ENCODE data around the gene HERC2.
"Not testable (repeated sequence)": the region's sequence is repeated elsewhere in the genome, so short reads cannot be mapped to it uniquely, and the experiment has no call there.

HERC2 gene, protein sequence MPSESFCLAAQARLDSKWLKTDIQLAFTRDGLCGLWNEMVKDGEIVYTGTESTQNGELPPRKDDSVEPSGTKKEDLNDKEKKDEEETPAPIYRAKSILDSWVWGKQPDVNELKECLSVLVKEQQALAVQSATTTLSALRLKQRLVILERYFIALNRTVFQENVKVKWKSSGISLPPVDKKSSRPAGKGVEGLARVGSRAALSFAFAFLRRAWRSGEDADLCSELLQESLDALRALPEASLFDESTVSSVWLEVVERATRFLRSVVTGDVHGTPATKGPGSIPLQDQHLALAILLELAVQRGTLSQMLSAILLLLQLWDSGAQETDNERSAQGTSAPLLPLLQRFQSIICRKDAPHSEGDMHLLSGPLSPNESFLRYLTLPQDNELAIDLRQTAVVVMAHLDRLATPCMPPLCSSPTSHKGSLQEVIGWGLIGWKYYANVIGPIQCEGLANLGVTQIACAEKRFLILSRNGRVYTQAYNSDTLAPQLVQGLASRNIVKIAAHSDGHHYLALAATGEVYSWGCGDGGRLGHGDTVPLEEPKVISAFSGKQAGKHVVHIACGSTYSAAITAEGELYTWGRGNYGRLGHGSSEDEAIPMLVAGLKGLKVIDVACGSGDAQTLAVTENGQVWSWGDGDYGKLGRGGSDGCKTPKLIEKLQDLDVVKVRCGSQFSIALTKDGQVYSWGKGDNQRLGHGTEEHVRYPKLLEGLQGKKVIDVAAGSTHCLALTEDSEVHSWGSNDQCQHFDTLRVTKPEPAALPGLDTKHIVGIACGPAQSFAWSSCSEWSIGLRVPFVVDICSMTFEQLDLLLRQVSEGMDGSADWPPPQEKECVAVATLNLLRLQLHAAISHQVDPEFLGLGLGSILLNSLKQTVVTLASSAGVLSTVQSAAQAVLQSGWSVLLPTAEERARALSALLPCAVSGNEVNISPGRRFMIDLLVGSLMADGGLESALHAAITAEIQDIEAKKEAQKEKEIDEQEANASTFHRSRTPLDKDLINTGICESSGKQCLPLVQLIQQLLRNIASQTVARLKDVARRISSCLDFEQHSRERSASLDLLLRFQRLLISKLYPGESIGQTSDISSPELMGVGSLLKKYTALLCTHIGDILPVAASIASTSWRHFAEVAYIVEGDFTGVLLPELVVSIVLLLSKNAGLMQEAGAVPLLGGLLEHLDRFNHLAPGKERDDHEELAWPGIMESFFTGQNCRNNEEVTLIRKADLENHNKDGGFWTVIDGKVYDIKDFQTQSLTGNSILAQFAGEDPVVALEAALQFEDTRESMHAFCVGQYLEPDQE (N-terminal part only)

DNA sequence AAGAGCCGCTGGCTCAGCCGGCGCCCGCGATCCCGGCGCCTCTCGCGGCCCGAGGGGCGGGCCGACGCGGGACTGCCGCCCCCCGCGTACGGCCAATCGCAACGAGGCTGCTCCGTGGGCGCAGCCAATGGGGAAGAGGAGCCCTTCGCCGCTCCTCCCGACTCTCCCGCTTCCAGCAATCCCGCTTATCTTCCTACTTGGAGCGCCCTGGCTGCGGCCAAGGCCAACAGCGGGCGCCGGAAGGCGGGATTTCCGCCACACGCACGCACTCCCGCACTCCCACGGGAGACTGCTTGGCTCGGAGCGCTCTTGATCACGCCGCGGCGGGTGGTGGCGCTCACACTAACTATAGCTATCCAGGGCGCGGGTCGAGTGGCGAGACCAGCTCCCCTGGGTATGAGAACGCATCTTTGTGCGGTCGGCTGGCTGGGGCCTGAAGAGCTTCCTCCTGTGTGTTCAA is at the start of gene HERC2:
Gene HERC2 (minus strand): TSS at position 51 of the 460 bp plus-strand sequence. CDS start 746 bp downstream, outside the sequence.
- DNase-seq, result not testable (repeated sequence)

DNA sequence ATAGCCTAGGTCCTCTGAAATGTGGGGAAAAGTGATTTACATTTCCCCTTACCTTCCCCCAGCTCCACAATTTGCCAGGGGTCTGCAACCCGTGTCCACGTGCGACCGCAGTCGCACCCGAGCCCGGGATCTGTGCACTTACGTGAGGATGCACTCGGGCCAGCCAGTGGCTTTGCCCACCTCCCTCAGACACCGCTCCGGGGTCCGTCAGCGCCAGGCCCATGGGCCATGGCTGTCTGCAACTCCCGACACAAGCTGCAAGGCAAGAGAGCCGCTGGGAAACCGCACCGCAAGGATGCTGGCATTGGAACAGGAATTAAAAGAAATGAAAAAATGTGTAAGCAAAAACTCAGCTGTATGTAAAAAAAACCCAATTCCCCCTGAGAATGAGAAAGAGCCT is 43.5 kb upstream of the HERC2 start:
- not testable (repeated sequence) for DNase-seq

DNA sequence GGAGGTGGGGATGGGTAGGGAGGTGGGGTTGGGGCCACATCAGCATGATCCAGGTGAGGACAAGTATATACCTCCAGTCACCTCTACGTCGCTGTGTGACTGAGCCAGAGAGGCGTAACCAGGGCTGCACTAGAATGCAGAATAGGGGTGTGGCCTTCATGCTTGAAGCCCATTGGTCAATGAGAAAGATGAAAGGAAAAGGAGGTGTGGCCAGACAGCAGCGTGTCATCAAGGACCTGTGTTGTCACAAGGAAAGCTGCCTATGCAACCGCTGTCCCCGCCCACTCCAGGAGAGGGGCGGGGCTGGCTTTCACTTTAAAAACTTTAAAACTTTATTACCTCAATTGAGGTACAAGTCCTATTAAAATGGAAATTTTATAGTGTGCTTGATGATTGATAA is 36.0 kb upstream of the HERC2 start, which contains the start of gene GOLGA6L24:
Gene GOLGA6L24 (minus strand): TSS at position 101 of the 400 bp plus-strand sequence. CDS start 61 bp downstream, at position 40.
- DNase-seq, result not testable (repeated sequence)

DNA sequence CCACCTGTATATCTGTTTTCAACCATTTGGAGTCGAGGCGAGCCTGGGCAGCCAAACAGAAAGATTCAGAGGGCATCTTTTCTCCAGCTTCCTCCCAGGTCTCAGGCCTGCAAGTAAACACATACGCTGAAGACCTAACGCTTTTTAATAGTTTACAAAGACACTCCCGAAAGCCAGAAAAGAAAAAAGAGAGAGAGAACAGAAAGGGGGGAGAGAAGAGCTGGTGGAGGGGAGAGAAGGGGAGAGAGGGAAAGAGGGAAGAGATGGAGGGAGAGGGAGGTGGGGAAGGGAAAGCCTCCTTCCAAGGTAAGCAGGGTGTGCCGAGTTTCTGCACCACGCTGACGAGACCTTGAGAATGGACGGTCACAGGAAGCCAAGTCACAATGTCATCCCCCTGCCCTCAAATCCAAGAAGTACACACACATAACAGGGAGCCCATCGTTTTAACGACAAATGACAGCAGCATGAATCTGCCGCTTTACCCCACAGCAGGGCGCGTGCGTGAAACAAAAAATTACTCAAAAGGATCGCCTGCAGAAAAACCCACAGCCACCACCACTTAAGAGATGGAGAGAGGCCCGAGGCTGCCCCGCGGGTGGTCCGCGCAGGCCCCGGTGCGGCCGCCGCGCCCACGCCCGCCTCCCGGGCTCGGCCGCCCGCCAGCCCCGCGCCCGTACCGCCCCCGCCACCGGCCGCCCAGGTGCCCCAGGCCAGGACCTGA is 461 bp downstream of the HERC2 start:
- DNase-seq, result not testable (repeated sequence)

DNA sequence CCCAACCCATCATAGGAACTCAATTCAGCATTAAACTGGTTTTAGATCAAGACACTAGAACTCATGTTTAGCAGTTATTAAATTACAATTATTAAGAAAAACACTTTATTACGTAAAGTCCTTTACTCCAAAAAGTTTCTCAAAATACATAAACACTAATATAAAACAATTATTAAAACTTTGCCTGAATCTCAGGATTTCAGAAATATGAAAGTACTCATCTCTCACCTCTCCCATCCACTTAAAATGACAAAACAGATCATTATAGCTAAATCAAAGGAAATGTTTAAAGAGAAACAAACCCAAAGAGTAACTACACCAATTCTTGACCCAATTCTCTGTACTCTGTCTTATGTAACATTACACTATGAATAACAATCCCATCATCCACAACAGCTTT is 2.3 kb downstream of the HERC2 start:
- not testable (repeated sequence) for DNase-seq

DNA sequence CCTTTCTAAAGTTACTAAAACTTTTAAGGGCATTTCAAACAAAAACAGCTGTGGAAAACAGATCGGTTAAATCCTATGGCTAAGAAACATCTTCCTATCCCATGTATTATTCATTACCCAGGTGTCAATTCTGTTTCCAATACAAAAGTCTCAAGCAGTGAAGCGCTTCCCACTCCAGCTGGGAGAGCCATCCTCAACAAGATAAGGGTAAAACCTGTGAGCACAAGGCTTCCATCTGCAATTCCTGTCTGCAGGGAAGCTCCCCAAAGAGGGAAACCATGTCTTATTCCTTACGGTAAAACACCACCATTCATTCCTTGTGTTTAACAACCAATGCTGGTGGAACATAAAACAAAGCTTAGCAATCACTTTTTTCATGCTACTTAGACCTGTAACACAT is 3.2 kb downstream of the HERC2 start:
- not testable (repeated sequence) for DNase-seq

DNA sequence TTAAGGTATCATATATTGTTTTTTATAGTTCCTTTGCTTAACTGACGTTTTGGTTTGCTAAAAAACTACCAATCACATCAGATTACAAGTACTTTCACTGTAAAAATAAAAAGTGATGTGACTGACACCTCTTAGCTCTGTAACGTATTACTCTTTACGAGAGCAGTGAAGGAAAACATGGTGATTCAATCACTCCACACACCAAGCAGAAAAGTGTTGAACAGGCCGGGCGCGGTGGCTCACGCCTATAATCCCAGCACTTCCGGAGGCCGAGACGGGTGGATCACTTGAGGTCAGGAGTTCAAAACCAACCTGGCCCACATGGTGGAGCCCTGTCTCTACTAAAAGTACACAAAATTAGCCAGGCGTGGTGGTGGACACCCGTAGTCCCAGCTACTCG is 3.9 kb downstream of the HERC2 start:
- DNase-seq, result not testable (repeated sequence)

GRCh38 chr15:28316958-28317357 is 5.0 kb downstream of the HERC2 start:
- DNase-seq, result not testable (repeated sequence)

DNA sequence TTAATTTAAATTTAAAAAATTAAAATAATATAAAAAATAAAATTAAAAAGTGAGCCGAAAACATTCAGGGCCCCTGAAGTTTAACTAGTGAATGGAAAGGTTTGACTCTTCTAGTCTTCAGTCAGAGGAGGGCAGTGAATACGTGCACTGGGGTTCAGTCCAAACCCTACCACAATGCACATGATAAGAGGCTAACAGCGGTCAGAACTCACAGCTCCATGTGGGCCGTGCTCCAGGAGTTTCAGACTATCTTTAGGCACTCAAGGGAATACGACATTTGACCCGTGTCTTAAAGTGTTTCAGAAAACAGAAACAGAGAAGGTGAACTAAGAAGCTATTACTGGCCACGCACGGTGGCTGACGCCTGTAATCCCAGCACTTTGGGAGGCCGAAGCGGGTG is 11.5 kb downstream of the HERC2 start:
- DNase-seq, result not testable (repeated sequence)

DNA sequence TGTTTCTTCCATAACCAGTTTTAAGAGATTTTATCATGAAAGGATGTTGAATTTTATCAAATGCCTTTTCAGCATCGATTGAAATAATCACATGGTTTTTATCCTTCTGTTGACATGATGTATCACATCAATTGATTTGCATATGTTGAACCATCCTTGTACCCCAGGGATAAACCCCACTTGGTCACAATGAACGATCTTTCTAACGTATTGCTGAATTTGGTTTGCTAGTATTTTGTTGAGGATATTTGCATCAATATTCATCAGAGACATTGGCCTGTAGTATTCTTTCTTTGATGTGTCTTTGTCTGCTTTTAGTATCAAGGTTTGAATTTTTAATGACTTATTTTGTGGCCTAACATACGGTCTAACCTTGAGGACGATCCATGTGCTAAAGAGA is 13.3 kb downstream of the HERC2 start:
- DNase-seq, result not testable (repeated sequence)

DNA sequence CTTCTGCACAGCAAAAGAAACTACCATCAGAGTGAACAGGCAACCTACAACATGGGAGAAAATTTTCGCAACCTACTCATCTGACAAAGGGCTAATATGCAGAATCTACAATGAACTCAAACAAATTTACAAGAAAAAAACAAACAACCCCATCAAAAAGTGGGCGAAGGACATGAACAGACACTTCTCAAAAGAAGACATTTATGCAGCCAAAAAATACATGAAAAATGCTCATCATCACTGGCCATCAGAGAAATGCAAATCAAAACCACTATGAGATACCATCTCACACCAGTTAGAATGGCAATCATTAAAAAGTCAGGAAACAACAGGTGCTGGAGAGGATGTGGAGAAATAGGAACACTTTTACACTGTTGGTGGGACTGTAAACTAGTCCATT is 16.3 kb downstream of the HERC2 start:
- DNase-seq, result not testable (repeated sequence)

DNA sequence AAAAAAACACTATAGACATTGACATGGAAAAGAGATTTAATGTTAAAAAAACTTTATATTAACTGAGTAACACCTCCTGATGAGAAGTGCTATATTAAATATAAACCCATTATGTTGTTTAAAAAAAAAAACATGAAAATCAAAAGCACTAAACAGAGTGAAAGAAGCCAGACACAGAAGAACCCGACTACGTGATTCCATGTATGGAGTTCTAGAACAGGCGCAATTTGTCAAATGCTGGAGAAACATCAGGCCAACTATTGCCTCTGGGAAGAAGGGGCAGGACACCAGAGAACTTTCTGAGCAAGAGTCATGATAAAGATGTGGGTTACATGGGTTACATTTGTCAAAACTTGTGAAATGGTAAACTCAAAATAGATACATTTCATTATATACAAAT is 24.5 kb downstream of the HERC2 start:
- DNase-seq, result not testable (repeated sequence)

DNA sequence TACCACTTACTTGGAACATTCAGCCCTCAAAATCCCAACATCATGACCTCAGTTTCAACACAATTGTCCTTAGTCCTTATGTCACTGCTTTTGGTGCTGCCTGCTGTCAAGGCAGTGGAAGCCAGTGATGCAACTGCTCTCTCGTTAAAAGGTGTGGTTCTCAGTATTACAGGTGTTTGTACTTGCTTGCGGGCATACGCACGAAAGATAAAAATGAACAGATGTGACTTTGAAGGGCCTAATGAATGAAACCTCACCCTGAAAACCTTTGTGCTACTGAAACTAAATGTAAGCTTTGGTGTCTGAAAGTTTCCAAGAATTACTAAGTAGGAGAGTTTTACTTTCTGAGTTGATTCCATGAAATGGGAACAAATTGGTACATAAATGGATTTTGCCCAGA is 25.2 kb downstream of the HERC2 start:
- not testable (repeated sequence) for DNase-seq

DNA sequence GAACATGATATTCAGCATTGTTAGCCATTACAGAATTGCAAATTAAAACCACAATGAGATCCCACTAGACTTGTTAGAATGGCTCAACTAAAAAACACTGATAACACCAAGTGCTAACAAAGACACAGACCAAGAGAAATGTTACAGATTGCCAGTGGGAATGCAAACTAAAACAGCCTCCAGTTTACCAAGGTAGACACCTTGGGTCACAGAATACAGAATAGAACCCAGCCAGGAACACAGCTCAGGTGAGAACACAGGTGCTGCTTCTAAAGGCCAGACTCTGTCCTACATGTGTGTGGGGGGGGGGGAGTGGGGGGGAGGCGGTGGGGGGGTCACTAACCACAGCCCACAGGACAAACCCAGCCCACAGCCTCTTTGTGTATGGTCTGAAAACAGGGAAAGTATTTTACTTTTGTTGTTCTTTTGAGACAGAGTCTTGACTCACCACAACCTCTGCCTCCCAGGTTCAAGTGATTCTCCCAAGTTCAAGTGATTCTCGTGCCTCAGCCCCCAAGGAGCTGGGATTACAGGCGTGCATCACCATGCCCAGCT is 26.9 kb downstream of the HERC2 start:
- not testable (repeated sequence) for DNase-seq

GRCh38 chr15:28294560-28294959 is 27.4 kb downstream of the HERC2 start:
- not testable (repeated sequence) for DNase-seq

DNA sequence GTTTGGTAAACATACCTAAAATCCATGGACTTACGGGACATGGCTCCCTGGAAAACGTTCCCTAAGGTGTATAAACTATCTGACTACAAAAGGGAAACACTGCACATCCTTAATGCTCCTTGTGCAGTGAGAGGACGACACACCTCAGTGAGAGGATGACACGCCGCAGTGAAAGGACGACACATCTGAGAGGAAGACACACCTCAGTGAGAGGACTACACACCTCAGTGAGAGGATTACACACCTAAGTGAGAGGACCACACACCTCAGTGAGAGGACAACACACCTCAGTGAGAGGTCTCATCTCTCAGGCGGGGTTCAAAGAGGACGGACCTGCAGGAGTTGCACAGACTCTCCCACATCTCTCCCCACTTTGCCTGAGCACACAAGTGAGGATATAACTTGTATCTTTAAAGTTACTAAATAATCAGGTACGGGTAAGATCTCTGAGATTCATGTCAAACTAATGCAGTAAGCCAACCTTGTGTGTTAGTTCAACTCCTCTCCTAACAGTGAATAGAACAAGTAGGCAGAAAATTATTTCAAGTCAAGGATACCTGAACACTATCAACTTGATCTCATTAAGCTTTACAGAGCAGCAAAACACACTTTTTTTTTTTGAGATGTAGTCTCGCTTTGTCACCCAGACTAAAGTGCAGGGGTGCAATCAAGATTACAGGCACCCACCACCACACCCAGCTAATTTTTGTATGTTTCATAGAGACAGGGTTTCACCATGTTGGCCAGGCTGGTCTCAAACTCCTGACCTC is 32.1 kb downstream of the HERC2 start:
- no peak for DNase-seq

DNA sequence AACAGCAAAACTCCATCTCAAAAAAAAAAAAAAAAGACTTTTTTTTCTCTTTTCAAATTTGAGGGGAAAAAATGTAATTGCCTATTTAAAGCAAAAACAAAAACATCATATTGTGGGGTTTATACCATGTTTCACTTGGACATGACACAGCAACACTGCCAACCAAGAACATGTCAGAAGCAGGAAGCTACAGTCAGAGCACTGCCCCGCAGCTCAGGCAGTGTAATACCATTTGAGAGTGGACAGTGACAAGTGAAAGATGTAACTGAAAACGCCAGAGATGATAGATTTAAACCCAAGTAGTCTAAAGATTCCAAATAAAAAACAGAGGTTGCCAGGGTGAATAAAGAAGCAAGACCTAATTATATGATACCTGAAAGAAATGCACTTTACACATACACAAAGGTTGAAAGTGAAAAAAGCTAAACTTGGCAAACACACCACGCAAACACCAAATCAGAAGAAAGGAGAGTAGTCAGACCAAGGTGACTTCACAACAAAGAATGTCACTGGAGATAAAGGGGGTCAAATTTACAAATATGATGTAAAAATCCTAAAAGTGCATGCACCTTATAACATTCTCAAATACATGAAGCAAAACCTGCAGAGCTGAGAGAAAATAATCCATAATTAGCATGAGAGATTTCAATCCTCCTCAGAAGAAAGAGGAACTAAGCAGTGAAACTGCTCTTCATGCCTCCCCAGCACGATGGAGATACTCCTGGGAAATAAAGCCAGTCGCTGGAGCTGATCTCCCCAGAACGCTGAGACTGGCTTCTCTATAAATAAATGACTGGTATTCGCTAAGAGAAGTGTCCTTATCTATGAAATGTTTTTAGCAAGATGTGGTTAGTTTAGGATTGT is 32.9 kb downstream of the HERC2 start:
- not testable (repeated sequence) for DNase-seq

DNA sequence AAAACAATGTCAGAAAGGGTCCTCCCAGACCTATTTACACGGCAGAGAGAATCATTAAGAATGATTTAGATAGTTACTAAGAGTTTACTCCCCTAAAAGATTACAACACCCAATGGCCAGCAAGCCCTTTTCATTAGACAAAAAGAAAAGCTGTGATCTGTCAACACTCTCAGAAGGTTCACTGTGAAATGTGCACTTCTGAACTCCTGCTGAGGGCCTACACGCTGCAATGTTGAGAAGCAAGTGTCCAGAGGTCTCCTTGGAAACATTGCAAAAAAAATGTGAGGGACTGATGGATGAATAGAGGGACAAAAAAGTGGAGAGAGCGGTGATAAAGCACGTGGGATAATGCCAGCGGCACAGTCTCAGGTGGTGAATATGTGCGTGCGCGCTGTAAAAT is 35.3 kb downstream of the HERC2 start:
- not testable (repeated sequence) for DNase-seq

DNA sequence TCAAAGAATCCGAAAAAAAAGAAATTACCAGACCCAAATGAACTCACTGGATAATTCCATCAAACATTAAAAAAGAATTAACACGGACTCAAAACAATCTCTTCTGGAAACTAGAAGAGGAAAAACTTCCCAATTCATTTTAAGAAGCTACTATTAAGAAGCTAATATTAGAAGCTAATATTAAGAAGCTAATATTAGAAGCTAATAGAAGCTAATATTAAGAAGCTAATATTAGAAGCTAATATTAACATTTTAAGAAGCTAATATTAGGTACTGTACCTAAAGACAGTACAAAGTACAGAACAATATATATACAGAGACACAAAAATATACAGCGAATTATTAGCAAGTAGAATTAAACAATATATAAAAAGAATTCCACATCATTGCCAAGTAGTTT is 35.9 kb downstream of the HERC2 start:
- no peak for DNase-seq

GRCh38 chr15:28281876-28282275 is 40.1 kb downstream of the HERC2 start:
- no peak for DNase-seq
